NOMO-1 treated with dmso at 0.1 percent for 144 hours (cell line): Measurements from ENCODE around the gene NFU1.

ENCODE experiments used
- DNase-seq: peaks from one replicate; lab custom pipeline; 2025; ENCODE audit not compliant: unreplicated experiment; lab: John Stamatoyannopoulos, UW

The NFU1 gene

GRCh38 chr2:69436938-69437750 lies at the start of gene NFU1:
Gene NFU1, minus strand, starts transcription at chr2:69437435. Its CDS starts 13 bp downstream, at chr2:69437422.
- peak; percentile 94 for DNase-seq

DNA sequence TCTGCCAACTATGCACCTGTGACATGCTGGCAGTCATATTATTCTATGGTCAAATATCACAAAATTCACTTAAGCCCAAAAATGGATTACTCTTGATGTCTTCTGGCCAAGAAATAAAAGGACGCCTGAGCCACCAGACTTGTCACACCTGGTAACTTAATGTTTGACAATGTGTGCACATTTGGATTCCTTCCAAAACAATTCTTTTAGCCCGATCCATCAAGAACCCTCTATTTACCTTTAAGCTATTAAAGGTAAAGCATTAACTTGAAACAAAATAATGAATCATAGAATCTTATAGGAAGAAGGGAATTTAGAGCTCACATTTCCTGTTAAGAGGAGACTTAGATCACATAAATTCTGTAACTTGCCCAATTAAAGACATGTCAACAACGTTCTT lies 46.5 kb upstream of the NFU1 start:
- DNase-seq = no peak

DNA sequence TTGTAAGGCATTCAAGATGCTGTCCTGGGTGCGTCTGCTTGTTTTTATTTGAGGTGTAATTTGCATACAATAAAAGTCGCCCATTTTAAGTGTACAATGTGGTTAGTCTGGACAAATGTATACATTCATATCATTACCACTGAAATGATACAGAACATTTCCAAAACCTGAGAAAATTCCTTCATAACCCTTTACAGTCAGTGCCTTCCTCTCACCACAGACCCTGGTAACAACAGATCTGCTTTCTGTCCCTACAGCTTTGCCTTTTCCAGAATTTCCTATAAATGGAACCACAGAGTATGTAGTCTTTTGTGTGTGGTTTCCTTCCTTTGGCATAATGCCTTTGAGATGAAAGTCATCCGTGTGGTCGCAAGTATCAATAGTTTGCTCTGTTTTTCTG lies 45.8 kb upstream of the NFU1 start:
- DNase-seq = no peak

DNA sequence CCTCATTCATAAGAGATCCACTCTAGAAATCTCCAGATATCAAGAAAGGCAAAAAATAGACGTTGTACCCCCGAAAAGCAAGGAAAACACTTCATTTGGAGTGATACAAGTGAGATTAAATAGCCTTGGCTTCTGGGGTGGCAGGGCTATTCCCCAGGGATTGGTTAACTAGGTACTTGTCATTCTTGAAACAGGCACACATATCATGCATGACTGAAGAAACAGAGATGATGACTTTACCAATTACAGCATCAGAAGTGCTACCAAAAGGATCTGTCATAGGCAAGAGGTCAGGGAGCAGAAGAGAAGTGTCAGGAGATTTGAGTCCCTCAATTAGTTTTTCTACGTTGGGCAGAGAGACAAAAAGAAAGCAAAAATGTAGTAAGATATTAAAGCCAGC lies 45.2 kb upstream of the NFU1 start:
- DNase-seq = no peak

DNA sequence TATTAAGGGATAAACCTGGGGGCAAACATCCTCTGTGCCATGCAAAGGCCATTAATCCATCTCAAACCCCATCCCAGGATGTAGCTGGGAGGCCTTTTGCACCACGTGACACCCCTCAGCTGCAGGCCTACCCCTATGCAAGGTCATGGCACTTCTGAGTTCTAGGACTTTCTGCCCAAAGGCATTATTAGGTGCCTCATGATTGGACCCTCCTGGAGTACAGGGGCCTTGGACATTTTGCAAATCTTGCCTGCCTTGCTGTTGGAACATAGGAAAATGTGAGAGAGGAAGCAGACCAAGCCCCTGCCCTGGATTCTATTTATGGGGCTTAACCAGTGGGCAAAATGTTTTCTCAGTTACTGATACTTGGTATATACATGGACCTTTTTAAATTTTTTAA lies 44.2 kb upstream of the NFU1 start:
- DNase-seq = no peak

GRCh38 chr2:69477627-69478026 lies 40.4 kb upstream of the NFU1 start:
- no peak for DNase-seq

DNA sequence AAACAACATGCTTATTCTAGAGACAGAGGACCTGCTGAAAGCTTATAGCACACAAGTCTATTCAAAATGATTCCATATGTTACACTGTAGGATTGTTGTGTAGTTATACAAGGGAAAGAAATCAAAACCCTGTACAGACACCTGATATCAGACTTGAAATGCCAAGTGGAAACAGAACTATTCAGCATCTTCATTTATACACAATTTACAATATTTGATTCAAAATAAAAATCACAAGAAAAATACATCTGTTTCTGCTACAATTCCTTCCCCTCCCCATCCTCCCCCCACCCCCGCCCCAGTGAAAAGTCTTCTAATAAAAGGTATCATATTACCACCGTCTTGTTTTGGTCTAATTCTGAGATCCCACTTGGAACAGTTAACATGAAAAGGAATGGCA lies 37.5 kb upstream of the NFU1 start:
- no peak for DNase-seq

DNA sequence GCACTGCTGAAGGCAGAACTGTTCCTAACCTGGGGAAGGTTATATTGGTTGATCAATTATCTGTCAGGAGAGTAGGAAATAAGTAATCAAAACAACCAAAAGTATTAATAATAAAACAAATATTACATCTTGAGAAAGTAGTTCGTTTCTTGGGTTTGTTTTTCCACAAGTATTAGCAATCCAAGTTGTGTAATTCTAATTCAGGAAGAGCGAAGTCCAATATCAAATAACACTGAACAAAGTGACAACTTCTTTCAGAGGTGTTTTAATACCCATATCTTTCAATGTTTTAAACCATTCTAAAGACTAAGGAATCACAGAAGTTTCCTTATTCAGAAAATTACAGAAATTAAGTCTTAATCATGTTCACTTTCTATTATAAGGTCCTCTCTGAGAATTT lies 34.6 kb upstream of the NFU1 start:
- DNase-seq = no peak

GRCh38 chr2:69470911-69471310 lies 33.7 kb upstream of the NFU1 start:
- DNase-seq = no peak

DNA sequence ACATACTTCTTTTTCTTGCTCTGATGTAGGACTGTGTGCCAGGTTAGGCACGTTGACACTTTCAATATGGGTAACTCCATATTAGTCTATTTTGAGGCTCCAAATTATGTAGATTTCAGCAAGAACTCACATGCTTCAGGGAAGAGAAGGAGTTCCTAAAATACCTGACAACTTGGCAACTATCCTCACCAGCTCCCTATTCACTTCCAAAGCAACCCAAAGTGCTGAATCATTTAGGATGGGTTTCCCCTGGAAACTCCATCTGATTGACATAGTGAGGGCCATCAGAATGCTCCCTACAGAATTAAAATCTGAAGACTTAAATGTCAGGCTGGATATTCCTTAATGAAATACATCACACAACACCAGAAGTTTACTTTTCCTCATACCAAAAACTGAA lies 32.5 kb upstream of the NFU1 start:
- DNase-seq = no peak

DNA sequence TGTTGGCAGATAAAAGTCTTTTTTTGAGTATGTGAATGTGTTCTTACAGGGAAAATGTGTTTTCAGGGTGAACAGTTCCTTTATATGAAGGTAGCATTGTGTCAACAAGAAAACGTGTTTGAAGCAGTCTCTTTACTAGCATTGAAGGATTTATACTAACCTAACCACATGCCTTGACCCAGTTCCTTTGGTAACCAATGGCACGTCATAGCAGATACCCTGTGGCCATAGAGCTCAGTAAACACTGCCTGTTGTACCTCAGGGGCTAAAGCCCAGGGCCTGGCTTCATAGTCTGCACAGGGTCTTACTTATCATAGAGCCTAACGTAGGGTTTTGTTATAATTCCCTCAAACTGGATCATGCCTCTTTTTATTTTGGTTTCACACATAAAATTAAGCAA lies 32.1 kb upstream of the NFU1 start:
- no peak for DNase-seq

GRCh38 chr2:69466728-69467127 lies 29.5 kb upstream of the NFU1 start:
- DNase-seq = no peak

DNA sequence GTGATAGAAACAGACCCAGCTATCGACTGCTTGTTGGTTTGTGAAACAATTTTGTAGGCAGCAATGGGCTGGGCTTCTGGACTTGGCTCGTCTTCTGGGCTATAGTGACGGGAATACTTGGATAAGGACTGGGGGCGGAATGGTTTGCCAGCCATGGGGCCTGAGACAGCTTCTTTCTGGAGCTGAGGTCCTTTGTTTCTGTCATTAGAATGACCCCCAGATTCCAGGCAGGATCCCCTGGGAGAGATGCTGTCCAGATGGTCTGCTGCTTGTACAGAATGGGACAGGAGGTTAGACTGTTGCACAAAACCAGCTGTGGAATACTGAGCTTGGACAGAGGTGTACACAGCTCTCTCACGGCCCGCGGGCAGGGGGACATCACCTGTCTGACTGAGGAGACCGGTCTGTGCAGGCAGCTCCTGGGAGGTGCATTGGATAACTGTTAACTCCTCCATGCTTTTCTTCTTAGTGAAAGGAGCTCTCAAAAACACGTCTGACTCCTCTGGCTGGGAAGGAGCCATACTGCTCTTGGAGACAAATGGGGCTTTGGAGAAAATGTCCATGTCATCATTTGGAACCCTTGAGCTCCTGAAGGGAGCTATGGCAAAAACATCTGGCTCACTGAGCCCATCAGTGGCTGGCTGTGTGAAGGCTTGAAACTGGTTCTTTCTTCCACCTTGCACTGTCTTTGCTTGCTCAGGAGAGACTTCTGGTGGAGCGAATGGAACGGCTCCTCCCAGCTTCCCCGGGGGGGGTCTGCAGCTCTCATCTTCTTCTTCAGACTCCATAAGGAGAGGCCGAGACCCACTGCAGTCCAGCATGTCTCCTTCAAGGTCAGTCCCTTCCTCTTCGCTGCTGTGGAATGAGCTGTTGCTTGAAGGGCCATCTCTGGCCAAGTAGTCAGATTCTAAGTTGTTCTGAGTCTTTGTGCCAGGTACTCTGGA lies 28.6 kb upstream of the NFU1 start:
- no peak for DNase-seq

DNA sequence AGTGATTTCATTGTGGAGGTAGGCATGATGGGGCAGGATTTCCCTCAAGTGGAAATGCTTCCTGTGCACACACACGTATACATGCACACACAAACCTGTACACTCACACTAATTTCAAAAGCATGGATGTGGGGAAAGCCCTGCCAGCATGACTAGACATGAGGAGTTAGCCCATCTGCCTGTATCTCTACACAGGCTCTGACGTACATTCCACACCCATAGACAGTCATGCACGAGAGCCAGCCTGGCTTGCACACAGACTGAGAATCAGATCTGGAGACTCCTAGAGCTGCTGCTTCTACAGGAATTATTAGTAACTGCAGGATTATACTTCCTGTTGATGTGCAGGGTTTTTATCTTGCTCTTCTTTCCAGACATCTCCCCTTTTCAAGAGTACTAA lies 27.3 kb upstream of the NFU1 start:
- DNase-seq = no peak

GRCh38 chr2:69462780-69463179 lies 25.5 kb upstream of the NFU1 start:
- DNase-seq = no peak

GRCh38 chr2:69461404-69461803 lies 24.2 kb upstream of the NFU1 start:
- DNase-seq = no peak

DNA sequence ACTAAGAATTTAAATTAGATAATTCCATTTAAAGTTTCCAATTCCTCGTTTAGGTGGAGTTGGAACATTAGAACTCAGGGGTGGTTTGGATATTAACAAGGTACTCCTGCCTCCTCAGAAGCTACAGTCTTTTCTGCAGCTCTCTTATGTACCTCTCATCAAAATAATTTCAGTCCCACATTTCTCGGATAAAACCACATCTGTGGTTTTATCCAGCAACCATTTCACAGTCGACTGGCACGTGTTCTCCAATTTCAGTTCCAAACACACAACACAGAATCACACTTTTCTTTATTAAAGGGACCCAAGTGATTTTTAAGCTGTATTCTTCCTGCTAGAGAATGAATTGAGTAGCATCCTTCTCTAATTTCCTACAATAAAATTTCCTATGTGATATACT lies 22.7 kb upstream of the NFU1 start:
- no peak for DNase-seq

- no peak for DNase-seq
Observed at GRCh38 chr2:69456950-69457445, 19.8 kb upstream of the NFU1 start.

- DNase-seq = no peak
Observed at GRCh38 chr2:69456154-69456553, 18.9 kb upstream of the NFU1 start.

DNA sequence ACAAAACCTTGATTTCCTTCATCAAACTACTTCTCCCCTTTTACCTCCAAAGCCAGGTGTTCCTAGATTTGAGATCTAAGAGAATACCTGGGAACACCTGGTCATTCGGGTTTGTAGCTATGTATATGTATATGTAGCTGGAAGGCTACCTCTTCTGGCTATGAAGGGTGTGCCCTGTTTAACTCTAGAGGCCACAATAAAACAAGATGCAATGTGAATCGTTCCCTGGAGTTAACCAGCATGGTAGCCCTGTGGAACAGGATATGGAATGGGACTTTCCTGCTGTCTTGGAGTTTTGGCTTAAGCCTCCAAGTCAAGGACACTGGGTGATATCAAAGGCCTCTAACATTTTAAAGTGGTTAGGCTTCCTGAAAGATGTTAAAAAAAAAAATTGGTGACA lies 17.7 kb upstream of the NFU1 start:
- DNase-seq = no peak

GRCh38 chr2:69453475-69454129 lies 16.4 kb upstream of the NFU1 start:
- DNase-seq = no peak
